C4-2B (cell line): ENCODE data around the gene ATP5PO.

Source experiments
- ZFX ChIP-seq: fragments of 450-650 bp; IDR thresholded peaks from 2 replicates; pipeline ENCODE4 v1.6.1; 2017
- TF ChIP-seq, protein P1 (sequence below): fragments of 450-650 bp; conservative IDR thresholded peaks from 2 replicates; pipeline ENCODE4 v1.5.1; 2017; ENCODE audit warnings: mild to moderate bottlenecking

DNA sequence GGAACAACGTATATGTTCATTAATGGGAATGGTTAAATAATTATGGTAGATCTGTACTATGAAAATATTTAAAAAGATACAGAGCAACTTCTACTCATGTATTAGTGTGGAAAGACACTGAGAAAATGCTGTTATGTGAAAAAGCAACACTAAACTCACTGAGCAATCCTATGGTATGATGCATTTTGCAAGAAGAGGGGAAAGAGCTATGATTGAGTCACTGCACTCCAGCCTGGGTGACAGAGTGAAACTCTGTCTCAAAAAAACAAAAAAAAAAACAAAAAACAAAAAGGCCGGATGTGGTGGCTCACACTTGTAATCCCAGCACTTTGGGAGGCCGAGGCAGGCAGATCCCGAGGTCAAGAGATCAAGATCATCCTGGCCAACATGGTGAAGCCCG lies 44.4 kb downstream of the ATP5PO start:
- TF ChIP-seq, protein P1, sequence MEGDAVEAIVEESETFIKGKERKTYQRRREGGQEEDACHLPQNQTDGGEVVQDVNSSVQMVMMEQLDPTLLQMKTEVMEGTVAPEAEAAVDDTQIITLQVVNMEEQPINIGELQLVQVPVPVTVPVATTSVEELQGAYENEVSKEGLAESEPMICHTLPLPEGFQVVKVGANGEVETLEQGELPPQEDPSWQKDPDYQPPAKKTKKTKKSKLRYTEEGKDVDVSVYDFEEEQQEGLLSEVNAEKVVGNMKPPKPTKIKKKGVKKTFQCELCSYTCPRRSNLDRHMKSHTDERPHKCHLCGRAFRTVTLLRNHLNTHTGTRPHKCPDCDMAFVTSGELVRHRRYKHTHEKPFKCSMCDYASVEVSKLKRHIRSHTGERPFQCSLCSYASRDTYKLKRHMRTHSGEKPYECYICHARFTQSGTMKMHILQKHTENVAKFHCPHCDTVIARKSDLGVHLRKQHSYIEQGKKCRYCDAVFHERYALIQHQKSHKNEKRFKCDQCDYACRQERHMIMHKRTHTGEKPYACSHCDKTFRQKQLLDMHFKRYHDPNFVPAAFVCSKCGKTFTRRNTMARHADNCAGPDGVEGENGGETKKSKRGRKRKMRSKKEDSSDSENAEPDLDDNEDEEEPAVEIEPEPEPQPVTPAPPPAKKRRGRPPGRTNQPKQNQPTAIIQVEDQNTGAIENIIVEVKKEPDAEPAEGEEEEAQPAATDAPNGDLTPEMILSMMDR, result no peak
- TF ChIP-seq ZFX, result no peak
